ENCODE data around the gene INTS13.
"Not testable (repeated sequence)": the region's sequence is repeated elsewhere in the genome, so short reads cannot be mapped to it uniquely, and the experiment has no call there.

The INTS13 gene

DNA sequence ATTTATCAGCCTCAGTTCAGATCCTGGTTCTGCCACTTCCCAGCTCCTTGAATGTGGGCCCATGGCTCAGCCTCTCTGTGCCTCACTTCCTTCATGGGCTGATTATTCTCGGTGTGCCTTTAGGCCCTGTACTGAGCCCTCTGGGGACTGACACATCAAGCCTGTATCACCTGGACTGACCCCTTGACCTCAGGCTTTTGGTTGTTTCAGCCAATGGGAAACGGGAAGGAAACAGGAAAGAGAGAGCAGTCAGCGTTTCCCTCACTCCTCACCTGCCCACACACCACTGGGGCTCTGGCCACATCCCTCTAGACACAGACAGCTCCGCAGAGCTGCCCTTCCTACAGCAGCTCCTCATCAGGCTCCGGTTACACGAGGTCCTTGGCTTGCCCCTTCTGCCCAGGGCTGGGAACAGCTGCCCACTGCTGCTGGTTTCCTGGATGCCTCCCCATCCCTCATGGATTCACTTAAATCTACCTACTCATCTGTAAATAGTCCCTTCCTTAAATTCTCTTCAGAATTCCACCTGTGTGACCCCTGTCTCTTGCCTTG is 67.8 kb downstream of the INTS13 start:
- no peak for DNase-seq (ENCODE audit: low read depth in 3 of 3)

DNA sequence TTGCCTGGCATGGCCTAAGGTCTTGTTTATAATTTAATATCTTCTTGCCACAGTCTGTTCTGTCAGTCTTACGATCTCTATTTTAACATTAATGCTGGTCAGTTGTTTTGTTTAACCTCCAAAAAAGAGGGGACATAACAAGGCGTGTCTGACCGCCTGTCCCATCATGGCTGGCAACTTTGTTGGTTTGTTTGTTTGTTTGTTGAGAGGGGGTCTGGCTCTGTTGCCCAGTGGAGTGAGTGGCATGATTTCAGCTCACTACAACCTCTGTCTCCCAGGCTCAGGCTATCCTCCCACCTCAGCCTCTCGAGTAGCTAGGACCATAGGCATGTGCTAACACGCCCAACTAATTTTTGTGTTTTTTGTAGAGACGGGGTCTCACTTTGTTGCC is 68.7 kb downstream of the INTS13 start:
- no peak for DNase-seq (ENCODE audit: low read depth in 3 of 3)

GRCh38 chr12:26868447-26869103 is 69.2 kb downstream of the INTS13 start:
- DNase-seq (ENCODE audit: low read depth in 3 of 3) = no peak

DNA sequence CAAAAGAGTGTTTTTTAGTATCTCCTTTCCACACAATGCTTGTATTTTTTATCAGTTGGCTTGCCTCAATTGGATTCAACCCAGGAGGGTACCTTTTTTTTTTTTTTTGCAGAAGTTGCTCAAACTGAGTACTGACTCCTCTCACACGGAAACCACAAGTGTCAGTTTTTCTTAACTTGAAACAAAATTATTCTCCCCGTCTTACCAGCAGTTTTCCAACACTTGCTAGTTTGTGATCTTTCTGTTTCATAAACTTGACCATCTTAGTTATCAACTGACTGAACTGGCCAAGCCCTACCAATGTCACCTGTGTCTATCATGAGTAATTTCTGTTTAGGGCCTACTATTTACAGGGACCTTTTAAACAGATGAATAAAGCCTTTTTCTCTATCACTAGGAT is 70.7 kb downstream of the INTS13 start:
- DNase-seq (ENCODE audit: low read depth in 3 of 3) = no peak

DNA sequence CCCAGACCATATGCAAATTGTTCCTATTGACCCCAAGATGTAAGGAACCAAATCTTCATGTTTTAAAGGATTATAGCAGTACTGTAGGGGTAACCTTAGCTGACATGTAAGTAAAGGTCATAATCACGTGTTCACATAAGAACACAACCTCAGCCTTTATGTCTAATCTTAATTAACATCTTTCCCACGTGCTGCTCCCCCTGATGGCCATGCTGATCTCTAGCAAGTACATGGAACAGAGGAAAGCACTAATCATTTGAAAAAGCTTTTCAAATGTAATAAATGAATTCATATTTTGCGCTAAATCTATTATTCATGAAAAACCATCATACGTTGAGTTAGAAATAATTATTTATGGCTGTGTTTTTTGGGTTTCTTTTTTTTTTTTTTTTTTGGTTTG is 74.3 kb downstream of the INTS13 start:
- DNase-seq (ENCODE audit: low read depth in 3 of 3) = no peak

DNA sequence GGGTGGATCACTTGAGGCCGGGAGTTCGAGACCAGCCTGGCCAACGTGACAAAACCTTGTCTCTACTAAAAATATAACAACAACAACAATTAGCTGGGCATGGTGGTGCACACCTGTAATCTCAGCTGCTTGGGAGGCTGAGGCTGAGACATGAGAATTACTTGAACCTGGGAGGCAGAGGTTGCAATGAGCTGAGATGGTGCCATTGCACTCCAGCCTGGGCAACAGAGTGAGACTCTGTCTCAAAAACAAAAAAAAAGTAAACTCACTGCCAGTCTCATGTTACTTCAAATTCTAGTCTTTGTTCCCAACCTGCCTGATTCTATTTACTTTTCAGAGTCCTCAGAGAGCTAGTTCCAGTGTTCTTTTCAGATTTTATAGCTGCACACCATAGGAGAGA is 75.0 kb downstream of the INTS13 start:
- DNase-seq (ENCODE audit: low read depth in 3 of 3) = not testable (repeated sequence)

DNA sequence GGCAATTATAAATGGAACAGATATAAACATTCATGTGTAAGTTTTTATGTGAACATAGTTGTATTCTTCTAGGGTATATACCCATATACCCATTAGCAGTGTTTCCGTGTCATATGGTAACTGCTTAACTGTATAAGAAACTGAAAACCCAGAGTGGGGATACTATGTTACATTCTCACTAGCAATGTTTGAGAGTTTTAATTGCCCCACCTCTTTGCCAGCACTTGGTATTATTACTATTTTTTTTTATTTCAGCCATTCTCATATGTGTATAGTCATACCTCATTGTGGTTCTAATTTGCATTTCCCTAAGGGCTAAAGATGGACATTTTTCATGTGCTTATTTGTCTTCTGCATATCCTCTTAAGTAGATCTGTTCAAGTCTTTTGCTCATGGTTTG is 76.1 kb downstream of the INTS13 start:
- no peak for DNase-seq (ENCODE audit: low read depth in 3 of 3)

DNA sequence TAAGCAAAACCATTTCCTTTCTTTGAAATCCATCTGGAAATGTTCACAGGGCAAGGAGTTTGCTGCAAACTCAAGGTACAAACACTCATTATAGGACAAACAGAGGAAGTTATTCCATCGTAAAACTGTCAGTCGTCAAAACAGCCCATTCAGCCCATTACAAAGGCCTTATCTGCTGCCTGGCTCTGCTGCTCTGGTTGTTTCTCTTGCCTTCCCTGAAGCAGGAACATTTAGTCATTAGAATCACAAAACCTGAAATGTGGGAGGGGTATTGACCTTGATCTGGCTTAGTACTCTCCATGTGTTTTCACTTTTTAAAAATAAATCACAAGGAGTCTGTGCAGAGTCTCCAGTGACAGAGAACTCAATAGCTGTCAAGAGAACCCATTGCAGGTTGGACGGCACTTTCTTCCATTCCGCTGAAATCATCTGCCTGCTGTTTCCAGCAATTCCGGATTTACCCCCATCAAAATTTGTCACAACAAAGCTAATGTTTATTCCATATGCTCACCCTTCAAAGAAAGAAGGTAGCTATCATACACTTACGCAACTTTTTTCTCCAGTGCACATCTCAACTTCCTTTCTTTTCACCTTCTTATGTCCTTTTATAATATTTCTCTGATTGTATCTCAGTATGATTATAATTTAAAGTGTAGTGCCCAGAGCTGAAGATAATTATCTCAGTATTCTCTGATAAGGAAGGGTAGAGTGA is 80.2 kb downstream of the INTS13 start:
- no peak for DNase-seq (ENCODE audit: low read depth in 3 of 3)

DNA sequence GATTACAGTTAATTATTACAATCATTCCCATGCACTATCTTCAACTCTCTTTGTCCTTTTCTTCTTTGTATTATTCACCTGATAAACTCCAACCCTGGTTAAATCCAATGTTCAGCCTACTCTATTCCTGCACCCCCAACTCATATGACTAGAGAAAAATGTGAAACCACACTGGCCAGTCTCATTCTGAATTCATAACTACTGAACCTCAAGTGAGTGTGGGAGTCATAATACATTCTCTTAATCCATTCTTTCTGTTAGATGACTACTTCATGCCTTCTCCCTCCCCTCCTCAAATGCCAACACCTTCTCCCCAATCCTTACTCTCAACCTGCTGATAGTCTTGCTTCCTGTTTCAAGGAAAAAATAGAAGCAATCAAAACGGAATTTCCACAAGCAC is 82.4 kb downstream of the INTS13 start:
- DNase-seq (ENCODE audit: low read depth in 3 of 3) = no peak

Data from stimulated activated CD4-positive, alpha-beta T cell treated with anti-CD3 and anti-CD28 coated beads, TNF-alpha, amount 100 ng/mL, for 24 hours (primary cell).